Endothelial cell of umbilical vein (primary cell): ENCODE data around the gene MSH5.
"Not testable (repeated sequence)": the region's sequence is repeated elsewhere in the genome, so short reads cannot be mapped to it uniquely, and the experiment has no call there.

Experiments used
- EZH2 ChIP-seq: IDR thresholded peaks from 2 replicates; pipeline ENCODE4 v1.6.1; 2012; ENCODE audit warnings: borderline replicate concordance, low read depth, mild to moderate bottlenecking, moderate library complexity, low read length, inconsistent platforms; ENCODE audit not compliant: severe bottlenecking
- FOS ChIP-seq: IDR thresholded peaks from 2 replicates; pipeline ENCODE4 v1.6.1; 2011; ENCODE audit warnings: mild to moderate bottlenecking, low read length, moderate library complexity, borderline replicate concordance; ENCODE audit not compliant: insufficient read depth
- MYC ChIP-seq: IDR thresholded peaks from one replicate; pipeline ENCODE4 v1.6.1; 2011; ENCODE audit warnings: mild to moderate bottlenecking, low read depth, low read length
- POLR2A ChIP-seq: IDR thresholded peaks from 2 replicates; pipeline ENCODE4 v1.6.1; 2012; ENCODE audit warnings: low read depth, mild to moderate bottlenecking, control low read depth, low read length
- POLR2AphosphoS5 ChIP-seq: IDR thresholded peaks from 2 replicates; pipeline ENCODE4 v1.6.1; 2012; ENCODE audit warnings: low read depth, mild to moderate bottlenecking, control low read depth, low read length, moderate library complexity; ENCODE audit not compliant: insufficient read depth
- TF ChIP-seq, protein P1 (sequence below), 2 donors: IDR thresholded peaks; 1 replicate in 1 of 2; 2 replicates in 1 of 2; pipeline ENCODE4 v1.5.1; 2011; ENCODE audit warnings: low read length in 2 of 2, mild to moderate bottlenecking in 2 of 2, moderate library complexity in 2 of 2, control low read depth in 1 of 2, inconsistent platforms in 1 of 2, low read depth in 1 of 2; ENCODE audit not compliant: insufficient read depth in 1 of 2; ENCODE audit errors: extremely low read depth in 1 of 2
- TF ChIP-seq, protein P2 (sequence below): IDR thresholded peaks from 2 replicates; pipeline ENCODE4 v1.6.1; 2011; ENCODE audit not compliant: insufficient read depth, insufficient read length

DNA sequence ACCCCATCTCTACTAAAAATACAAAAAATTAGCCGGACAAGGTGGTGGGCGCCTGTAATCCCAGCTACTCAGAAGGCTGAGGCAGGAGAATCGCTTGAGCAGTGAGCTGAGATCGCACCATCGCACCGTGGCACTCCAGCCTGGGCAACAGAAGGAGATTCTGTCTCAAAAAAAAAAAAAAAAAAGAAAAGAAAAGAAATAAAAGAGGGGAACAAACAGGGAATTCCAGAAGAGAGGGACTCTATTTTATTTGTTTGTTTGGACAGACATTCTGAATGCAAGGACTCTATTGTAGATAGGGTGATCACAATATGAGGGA lies 54.1 kb downstream of the MSH5 start:
- TF ChIP-seq POLR2A, FOS, POLR2AphosphoS5, EZH2, MYC: not testable (repeated sequence)
- TF ChIP-seq, protein P1, sequence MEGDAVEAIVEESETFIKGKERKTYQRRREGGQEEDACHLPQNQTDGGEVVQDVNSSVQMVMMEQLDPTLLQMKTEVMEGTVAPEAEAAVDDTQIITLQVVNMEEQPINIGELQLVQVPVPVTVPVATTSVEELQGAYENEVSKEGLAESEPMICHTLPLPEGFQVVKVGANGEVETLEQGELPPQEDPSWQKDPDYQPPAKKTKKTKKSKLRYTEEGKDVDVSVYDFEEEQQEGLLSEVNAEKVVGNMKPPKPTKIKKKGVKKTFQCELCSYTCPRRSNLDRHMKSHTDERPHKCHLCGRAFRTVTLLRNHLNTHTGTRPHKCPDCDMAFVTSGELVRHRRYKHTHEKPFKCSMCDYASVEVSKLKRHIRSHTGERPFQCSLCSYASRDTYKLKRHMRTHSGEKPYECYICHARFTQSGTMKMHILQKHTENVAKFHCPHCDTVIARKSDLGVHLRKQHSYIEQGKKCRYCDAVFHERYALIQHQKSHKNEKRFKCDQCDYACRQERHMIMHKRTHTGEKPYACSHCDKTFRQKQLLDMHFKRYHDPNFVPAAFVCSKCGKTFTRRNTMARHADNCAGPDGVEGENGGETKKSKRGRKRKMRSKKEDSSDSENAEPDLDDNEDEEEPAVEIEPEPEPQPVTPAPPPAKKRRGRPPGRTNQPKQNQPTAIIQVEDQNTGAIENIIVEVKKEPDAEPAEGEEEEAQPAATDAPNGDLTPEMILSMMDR (IDR thresholded peaks at IDR 0.05; ENCODE audit: extremely low read depth in 1 of 2, insufficient read depth in 1 of 2, low read depth in 1 of 2, low read length in 2 of 2) = not testable (repeated sequence)
- TF ChIP-seq, protein P2, sequence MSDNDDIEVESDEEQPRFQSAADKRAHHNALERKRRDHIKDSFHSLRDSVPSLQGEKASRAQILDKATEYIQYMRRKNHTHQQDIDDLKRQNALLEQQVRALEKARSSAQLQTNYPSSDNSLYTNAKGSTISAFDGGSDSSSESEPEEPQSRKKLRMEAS = not testable (repeated sequence)
